ENCODE results near the gene PRDM11. TPM values are rescaled to one million over a fixed set of nuclear protein-coding genes. Genes with fewer than 3 reads are reported as not detected.

PRDM11 gene
- total RNA-seq, 1 donor from 2014 or later: 32.9 TPM

DNA sequence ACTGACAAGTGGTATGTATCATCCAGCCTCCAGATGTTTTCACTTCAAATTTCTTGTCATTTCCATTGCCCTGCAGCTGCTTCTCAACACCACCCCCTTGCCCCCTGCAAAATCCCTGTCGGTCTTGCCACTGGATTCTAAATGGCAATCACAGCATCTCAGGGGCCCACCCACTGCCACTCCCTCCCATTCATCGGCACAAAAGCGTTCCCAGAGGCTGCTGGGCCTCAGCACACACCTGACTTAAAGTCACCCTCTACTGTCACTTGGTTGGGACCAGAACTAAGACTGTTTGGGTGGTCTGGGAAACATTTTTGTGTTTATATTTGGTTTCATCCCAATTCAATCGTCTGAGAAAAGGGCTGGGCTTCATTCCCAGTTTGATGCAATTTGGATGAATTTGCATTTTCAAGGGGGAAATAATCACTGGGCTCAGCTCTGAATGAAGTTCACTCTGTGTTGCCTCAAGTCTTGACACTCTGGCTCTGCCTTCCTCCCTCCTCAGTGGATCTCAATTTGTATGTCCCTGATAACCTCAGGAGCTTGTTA lies 112.6 kb downstream of the PRDM11 start:
- DNase-seq (ENCODE audit: low spot score): no peak
- peaks cover 33% of the 10 kb centered on the region for H3K4me1 Mint-ChIP-seq (ENCODE audit: low read depth)

DNA sequence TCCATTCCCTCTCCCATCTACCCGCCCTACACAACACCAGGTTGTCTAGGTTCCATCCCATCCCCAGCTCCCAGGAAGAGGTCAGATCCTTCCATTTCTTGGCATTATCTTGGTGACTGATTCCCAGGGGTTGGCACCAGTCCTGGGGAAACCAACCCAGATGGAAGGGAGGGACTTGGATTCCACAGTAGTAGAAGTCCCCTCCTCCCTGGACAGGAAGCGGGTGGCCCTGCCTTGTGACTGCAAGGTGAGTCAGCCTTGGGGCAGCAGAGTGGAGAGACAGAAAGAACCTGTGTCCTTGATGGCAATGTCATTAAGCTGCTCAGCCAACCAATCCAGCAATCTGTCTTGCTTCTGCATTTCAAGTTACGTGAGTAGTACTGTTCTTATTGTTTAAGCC lies 113.2 kb downstream of the PRDM11 start:
- Mint-ChIP-seq H3K4me1 (ENCODE audit: low read depth) (peaks cover 36% of the 10 kb centered on the region), H3K4me3 (ENCODE audit: unreplicated experiment) (no peak overlapping the region), H3K27ac (ENCODE audit: unreplicated experiment) (no peak overlapping the region), H3K27me3 (ENCODE audit: low read depth) (no peaks in the 10 kb centered on the region), H3K9me3 (ENCODE audit: low read depth) (peaks cover 6% of the 10 kb centered on the region), H3K36me3 (ENCODE audit: low read depth) (no peaks in the 10 kb centered on the region)
- DNase-seq (ENCODE audit: low spot score): no peak
- TF ChIP-seq, protein P1, sequence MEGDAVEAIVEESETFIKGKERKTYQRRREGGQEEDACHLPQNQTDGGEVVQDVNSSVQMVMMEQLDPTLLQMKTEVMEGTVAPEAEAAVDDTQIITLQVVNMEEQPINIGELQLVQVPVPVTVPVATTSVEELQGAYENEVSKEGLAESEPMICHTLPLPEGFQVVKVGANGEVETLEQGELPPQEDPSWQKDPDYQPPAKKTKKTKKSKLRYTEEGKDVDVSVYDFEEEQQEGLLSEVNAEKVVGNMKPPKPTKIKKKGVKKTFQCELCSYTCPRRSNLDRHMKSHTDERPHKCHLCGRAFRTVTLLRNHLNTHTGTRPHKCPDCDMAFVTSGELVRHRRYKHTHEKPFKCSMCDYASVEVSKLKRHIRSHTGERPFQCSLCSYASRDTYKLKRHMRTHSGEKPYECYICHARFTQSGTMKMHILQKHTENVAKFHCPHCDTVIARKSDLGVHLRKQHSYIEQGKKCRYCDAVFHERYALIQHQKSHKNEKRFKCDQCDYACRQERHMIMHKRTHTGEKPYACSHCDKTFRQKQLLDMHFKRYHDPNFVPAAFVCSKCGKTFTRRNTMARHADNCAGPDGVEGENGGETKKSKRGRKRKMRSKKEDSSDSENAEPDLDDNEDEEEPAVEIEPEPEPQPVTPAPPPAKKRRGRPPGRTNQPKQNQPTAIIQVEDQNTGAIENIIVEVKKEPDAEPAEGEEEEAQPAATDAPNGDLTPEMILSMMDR (IDR thresholded peaks at IDR 0.05): no peak

More for the DNA sequence above, 112.6 kb downstream of the PRDM11 start:
- Mint-ChIP-seq H3K36me3 (ENCODE audit: low read depth) (no peaks in the 10 kb centered on the region), H3K4me3 (ENCODE audit: unreplicated experiment) (no peak overlapping the region), H3K9me3 (ENCODE audit: low read depth) (peaks cover under 1% of the 10 kb centered on the region), H3K27me3 (ENCODE audit: low read depth) (no peaks in the 10 kb centered on the region), H3K27ac (ENCODE audit: unreplicated experiment) (no peak overlapping the region)
- TF ChIP-seq, protein P1 (IDR thresholded peaks at IDR 0.05): no peak

DNA sequence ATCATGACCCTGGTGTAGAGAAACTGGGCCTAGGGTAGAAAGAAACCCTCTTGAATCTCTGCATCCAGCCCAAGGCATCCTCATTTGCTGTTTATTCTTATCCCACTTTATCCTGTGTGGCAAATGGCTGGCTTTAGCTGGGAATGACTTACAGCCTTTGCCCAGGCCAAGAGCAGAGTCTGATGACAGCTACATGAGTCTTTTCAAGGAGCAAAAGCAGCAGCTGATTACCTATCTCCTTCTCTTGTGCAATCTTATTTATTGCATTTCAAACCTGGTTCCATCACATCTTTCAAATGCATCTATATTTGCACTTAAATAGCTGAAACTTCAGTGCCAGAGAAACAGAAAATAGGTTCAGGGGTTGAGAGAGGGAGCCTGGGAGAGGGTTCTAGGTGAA lies 113.6 kb downstream of the PRDM11 start:
- Mint-ChIP-seq H3K27ac (ENCODE audit: unreplicated experiment) (no peak overlapping the region), H3K27me3 (ENCODE audit: low read depth) (no peaks in the 10 kb centered on the region), H3K4me1 (ENCODE audit: low read depth) (peaks cover 40% of the 10 kb centered on the region), H3K9me3 (ENCODE audit: low read depth) (peaks cover 7% of the 10 kb centered on the region), H3K4me3 (ENCODE audit: unreplicated experiment) (no peak overlapping the region), H3K36me3 (ENCODE audit: low read depth) (no peaks in the 10 kb centered on the region)
- no peak for DNase-seq (ENCODE audit: low spot score)
- TF ChIP-seq, protein P1 (IDR thresholded peaks at IDR 0.05): no peak

DNA sequence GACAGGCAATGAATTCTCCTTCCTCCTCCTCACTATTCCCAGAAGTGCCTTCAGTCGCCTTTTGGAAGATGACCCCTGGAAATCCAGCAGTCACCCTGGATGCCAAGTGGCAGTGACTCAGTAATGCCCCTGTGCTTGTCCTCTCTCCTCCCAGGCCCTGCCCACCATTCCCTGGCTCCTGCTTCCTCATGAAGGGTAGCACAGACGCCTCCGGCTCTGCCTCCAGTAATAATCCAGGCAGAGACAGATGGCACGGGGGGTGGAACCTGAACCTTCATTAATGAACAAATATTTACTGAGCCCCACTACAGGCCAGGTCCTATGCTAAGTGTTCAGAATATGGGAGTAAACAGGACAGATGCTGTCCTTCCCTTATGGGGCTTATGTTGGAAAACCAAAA lies 116.5 kb downstream of the PRDM11 start:
- no peaks in the 10 kb centered on the region for H3K27me3 Mint-ChIP-seq (ENCODE audit: low read depth)
- TF ChIP-seq, protein P1 (IDR thresholded peaks at IDR 0.05): no peak
- H3K27ac Mint-ChIP-seq (ENCODE audit: unreplicated experiment): no peak overlapping the region
- H3K9me3 Mint-ChIP-seq (ENCODE audit: low read depth): peaks cover 7% of the 10 kb centered on the region
- DNase-seq (ENCODE audit: low spot score): no peak
- H3K4me1 Mint-ChIP-seq (ENCODE audit: low read depth): peaks cover 56% of the 10 kb centered on the region
- no peaks in the 10 kb centered on the region for H3K36me3 Mint-ChIP-seq (ENCODE audit: low read depth)
- H3K4me3 Mint-ChIP-seq (ENCODE audit: unreplicated experiment): no peak overlapping the region

DNA sequence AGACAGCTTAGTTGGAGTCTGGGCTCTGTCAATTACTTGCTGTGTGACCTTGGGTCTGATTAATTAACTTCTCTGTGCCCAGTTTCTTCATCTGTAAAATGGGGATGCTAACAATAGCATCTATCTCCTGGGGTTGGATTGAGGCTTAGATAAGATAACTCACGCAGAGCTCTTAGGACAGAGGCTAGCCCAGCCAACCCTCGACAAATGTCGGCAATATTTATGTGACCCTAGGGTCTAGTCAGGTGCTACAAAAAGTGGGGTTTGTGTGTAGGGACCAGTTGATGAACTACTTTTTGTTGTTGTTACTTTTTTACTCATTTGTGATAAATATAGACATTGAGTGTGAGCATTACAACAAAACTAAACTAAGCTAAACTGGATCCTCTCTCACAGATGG lies 117.3 kb downstream of the PRDM11 start:
- Mint-ChIP-seq H3K27ac (ENCODE audit: unreplicated experiment) (no peak overlapping the region), H3K4me1 (ENCODE audit: low read depth) (peaks cover 56% of the 10 kb centered on the region), H3K4me3 (ENCODE audit: unreplicated experiment) (no peak overlapping the region), H3K9me3 (ENCODE audit: low read depth) (peaks cover 7% of the 10 kb centered on the region), H3K27me3 (ENCODE audit: low read depth) (peaks cover 2% of the 10 kb centered on the region), H3K36me3 (ENCODE audit: low read depth) (no peaks in the 10 kb centered on the region)
- TF ChIP-seq, protein P1 (IDR thresholded peaks at IDR 0.05): no peak
- no peak for DNase-seq (ENCODE audit: low spot score)

Measured in chondrocyte (in vitro differentiated cells).